22Rv1 (cell line): Measurements from ENCODE around the gene PCNP.

ENCODE experiments used
- ZFX ChIP-seq: fragments of 450-650 bp; IDR thresholded peaks from 2 replicates; pipeline ENCODE4 v1.6.1; 2017; ENCODE audit warnings: antibody characterized with exemption, borderline replicate concordance
- TF ChIP-seq, protein P1 (sequence below): fragments of 450-650 bp; IDR thresholded peaks from 2 replicates; pipeline ENCODE4 v1.5.1; 2017; ENCODE audit warnings: mild to moderate bottlenecking

DNA sequence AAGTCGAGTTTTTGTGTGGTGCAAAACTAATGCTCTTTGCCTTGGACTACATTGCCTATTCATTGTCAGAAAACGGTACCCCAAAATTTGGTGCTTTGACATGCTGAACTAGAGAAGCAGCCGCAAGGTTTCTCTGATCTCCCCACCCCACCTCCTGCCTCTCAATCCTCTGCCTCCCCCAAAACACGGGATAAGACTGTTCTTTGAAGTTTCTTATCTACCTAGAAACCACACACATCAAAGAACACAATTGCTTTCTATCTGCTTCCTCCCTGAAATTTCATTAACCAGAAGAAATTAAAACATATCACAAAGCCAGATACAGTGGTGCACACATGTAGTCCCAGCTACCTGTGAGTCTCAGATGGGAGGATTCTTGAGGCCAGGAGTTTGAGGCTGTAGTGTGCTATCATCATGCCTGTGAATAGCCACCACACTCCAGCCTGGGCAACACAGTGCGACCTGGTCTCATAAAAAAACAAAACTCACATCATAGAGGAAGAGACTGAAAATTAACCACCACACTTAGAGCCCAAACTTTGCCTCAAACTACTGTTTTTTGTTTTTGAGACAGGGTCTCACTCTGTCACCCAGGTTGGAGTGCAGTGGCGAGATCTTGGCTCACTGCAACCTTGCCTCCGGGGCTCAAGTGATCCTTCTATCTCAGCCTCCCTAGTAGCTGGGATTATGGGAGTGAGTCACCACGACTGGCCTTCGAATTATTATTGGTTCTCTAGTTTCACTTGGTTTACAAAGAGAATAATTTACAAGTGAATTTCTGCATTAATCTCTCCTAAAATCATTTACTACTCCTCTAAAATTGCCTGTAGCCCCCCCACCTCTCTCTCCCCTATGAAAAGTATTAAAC is 2.7 kb upstream of the PCNP start:
- TF ChIP-seq, protein P1, sequence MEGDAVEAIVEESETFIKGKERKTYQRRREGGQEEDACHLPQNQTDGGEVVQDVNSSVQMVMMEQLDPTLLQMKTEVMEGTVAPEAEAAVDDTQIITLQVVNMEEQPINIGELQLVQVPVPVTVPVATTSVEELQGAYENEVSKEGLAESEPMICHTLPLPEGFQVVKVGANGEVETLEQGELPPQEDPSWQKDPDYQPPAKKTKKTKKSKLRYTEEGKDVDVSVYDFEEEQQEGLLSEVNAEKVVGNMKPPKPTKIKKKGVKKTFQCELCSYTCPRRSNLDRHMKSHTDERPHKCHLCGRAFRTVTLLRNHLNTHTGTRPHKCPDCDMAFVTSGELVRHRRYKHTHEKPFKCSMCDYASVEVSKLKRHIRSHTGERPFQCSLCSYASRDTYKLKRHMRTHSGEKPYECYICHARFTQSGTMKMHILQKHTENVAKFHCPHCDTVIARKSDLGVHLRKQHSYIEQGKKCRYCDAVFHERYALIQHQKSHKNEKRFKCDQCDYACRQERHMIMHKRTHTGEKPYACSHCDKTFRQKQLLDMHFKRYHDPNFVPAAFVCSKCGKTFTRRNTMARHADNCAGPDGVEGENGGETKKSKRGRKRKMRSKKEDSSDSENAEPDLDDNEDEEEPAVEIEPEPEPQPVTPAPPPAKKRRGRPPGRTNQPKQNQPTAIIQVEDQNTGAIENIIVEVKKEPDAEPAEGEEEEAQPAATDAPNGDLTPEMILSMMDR = no peak
- no peak for TF ChIP-seq ZFX
